ENCODE results near the gene PTGER4. TPM values are rescaled to one million over a fixed set of nuclear protein-coding genes. Genes with fewer than 3 reads are reported as not detected.

PTGER4 gene
- total and polyA plus RNA-seq, 2 of the 8 experiments (the other 6 are each of a cell fraction or from before 2014, with no cell fraction given): 0.76 to 1.2 TPM

DNA sequence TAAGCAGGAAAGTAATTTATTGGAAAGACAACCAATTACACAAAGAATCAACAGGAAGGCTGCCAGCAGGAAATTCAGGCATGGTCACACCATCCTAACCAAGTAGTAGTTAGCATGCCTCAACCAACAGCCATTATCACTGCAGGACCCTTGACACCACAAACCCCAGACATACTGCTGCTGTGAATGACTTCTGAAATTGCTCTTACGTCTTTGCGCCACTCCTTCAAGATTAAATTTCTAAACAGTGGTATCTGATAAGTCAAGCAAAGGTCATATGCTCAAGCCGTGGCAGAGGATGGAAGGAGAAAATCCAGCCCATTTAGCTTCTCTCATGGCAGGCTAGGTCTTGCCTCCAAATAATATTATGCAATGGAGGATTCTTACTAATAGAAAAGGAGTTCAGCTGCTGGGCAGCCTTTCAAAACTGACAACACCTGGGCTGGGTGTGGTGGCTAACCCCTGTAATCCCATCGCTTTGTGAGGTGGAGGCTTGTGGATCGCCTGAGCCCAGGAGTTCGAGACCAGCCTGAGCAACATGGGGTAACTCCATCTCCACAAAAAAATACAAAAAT, 5.0 kb upstream of the PTGER4 start:
- 96% methylated on average over 6 of the region's 6 CpGs; no CpG with 5 or more reads in 1 of the 2 experiments for WGBS, 2 experiments (ENCODE audit: extremely low coverage in 1 of 2, insufficient coverage in 1 of 2, insufficient read length in 1 of 2, insufficient replicate concordance in 2 of 2, low coverage in 1 of 2, low lambda C conversion rate in 2 of 2, missing lambda C conversion rate in 1 of 2)
- Histone ChIP-seq H3K4me2 (ENCODE audit: insufficient read depth in 1 of 2, low read depth in 2 of 2, low read length in 2 of 2) (no peak overlapping the region), H3K18ac (ENCODE audit: extremely low read depth, low read length) (no peak overlapping the region), H4K91ac (replicated peaks; ENCODE audit: insufficient read length, low read length) (no peak overlapping the region), H3K14ac (ENCODE audit: insufficient read length) (no peak overlapping the region), H3K23me2 (ENCODE audit: low read depth, low read length) (peaks cover under 1% of the 10 kb centered on the region; the same call in 1 of the 2 replicates), H2AK5ac (ENCODE audit: low read depth, low read length) (no peak overlapping the region), H3K56ac (replicated peaks; ENCODE audit: insufficient read length, low read depth, low read length) (no peak overlapping the region), H3K23ac (ENCODE audit: insufficient read length) (no peak overlapping the region), H2AFZ (ENCODE audit: low read length) (no peak overlapping the region), H3K36me3 (ENCODE audit: control insufficient read depth in 2 of 4, insufficient read depth in 4 of 4, low read length in 3 of 4) (no peaks in the 10 kb centered on the region), H3K27me3 (replicated peaks in 1 of 4; ENCODE audit: control insufficient read depth in 3 of 4, extremely low read depth in 1 of 4, insufficient read depth in 3 of 4, low read length in 3 of 4) (peaks cover 0 to 1% (median 0%) of the 10 kb centered on the region in 4 experiments; a peak in 1 of 7 replicates), H4K5ac (ENCODE audit: insufficient read length, low read depth, low read length) (no peak overlapping the region), H4K8ac (ENCODE audit: extremely low read depth, insufficient read depth, low read length) (no peak overlapping the region), H3K27ac (ENCODE audit: low read depth, low read length) (no peak overlapping the region), H3K79me1 (ENCODE audit: low read depth, low read length) (no peaks in the 10 kb centered on the region), H3K9me3 (ENCODE audit: insufficient read depth in 2 of 2, low read depth in 1 of 2, low read length in 1 of 2) (no peaks in the 10 kb centered on the region), H2BK120ac (replicated peaks; ENCODE audit: low read depth, low read length) (no peak overlapping the region), H3K9ac (replicated peaks in 1 of 4; ENCODE audit: extremely low read depth in 1 of 4, low read depth in 3 of 4, low read length in 3 of 4) (no peak overlapping the region), H2BK12ac (ENCODE audit: low read depth, low read length) (no peak overlapping the region), H3K79me2 (ENCODE audit: control insufficient read depth in 1 of 2, insufficient read depth in 2 of 2, low read length in 2 of 2) (no peaks in the 10 kb centered on the region), H2BK15ac (ENCODE audit: low read length) (no peak overlapping the region), H3K4me3 (ENCODE audit: extremely low read depth in 1 of 4, insufficient read depth in 2 of 4, low read depth in 3 of 4, low read length in 4 of 4) (no peak overlapping the region), H3K4ac (replicated peaks; ENCODE audit: insufficient read length, low read depth, low read length) (no peak overlapping the region), H3K4me1 (replicated peaks in 1 of 4; ENCODE audit: control insufficient read depth in 3 of 4, insufficient read depth in 4 of 4, low read length in 3 of 4) (peaks cover 0 to 7% (median 2%) of the 10 kb centered on the region in 4 experiments; a peak in 4 of 7 replicates), H2BK5ac (ENCODE audit: low read depth, low read length) (no peak overlapping the region), H2BK20ac (ENCODE audit: low read length) (no peak overlapping the region), H4K20me1 (replicated peaks in 1 of 2; ENCODE audit: control insufficient read depth in 1 of 2, insufficient read depth in 2 of 2, low read length in 2 of 2) (no peaks in the 10 kb centered on the region)
- FAIRE-seq (no peak), DNase-seq (ENCODE audit: low read depth in 1 of 2, low spot score in 2 of 2) (no peak)
- ChIA-PET CTCF (ENCODE audit: partially characterized antibody) (interaction anchor here (0.6 to 1.1 kb wide), 2 partner anchors 40 to 460 kb away, joined by 3 read pairs; no protein-coding TSS in a partner anchor), POLR2A (ENCODE audit: partially characterized antibody) (no interaction called here)
- TF ChIP-seq KDM5A (IDR thresholded peaks at IDR 0.05; ENCODE audit: low read length) (no peak), E2F6 (IDR thresholded peaks at IDR 0.05) (no peak), GABPA (IDR thresholded peaks at IDR 0.05; ENCODE audit: borderline replicate concordance, insufficient read depth, low read length) (no peak), TCF12 (IDR thresholded peaks at IDR 0.05; ENCODE audit: low read depth, low read length) (no peak), RAD21 (IDR thresholded peaks at IDR 0.05 in 1 of 2, conservative IDR thresholded peaks at IDR 0.05 in 1 of 2; ENCODE audit: low read depth in 2 of 2, low read length in 2 of 2) (no peak), YY1 (IDR thresholded peaks at IDR 0.05; ENCODE audit: low read depth, low read length) (no peak), EGR1 (IDR thresholded peaks at IDR 0.05; ENCODE audit: borderline replicate concordance, low read depth, low read length) (no peak)
